Endodermal cell (in vitro differentiated cells): ENCODE results near the gene TSEN34. TPM values are rescaled to one million over a fixed set of nuclear protein-coding genes. Genes with fewer than 3 reads are reported as not detected.
"Not testable (repeated sequence)": the region's sequence is repeated elsewhere in the genome, so short reads cannot be mapped to it uniquely, and the experiment has no call there.

Experiments
- DNase-seq: peaks from one replicate; pipeline ENCODE4 v3.0.0-alpha.2; 2017
- H3K27ac ChIP-seq: 2 replicates; pipeline ENCODE4 v1.5.1; 2013; ENCODE audit warnings: mild to moderate bottlenecking, low read depth, low read length, moderate library complexity
- H3K27me3 ChIP-seq: 2 replicates; pipeline ENCODE4 v1.6.1; 2013; ENCODE audit warnings: mild to moderate bottlenecking, low read length, moderate library complexity; ENCODE audit not compliant: insufficient read depth, control insufficient read depth, poor library complexity, severe bottlenecking
- H3K36me3 ChIP-seq: 2 replicates; pipeline ENCODE4 v1.7.0; 2013; ENCODE audit warnings: mild to moderate bottlenecking, low read length, moderate library complexity; ENCODE audit not compliant: control insufficient read depth, insufficient read depth
- H3K4me1 ChIP-seq: one replicate; pipeline ENCODE4 v1.7.0; 2013; ENCODE audit warnings: low read length; ENCODE audit not compliant: control insufficient read depth, insufficient read depth
- H3K4me3 ChIP-seq: 2 replicates; pipeline ENCODE4 v1.5.1; 2013; ENCODE audit warnings: mild to moderate bottlenecking, low read length, moderate library complexity
- H3K9ac ChIP-seq: 2 replicates; pipeline ENCODE4 v1.6.1; 2013; ENCODE audit warnings: mild to moderate bottlenecking, low read length, moderate library complexity; ENCODE audit not compliant: poor library complexity, severe bottlenecking; ENCODE audit errors: extremely low read depth
- H3K9me3 ChIP-seq: 2 replicates; pipeline ENCODE4 v1.6.1; 2013; ENCODE audit warnings: mild to moderate bottlenecking, low read length, moderate library complexity; ENCODE audit not compliant: control insufficient read depth
- H3K27ac Mint-ChIP-seq: 2 replicates; pipeline ENCODE4 v1.8.0; 2020; ENCODE audit warnings: mixed read lengths
- H3K27me3 Mint-ChIP-seq: 2 replicates; pipeline ENCODE4 v1.8.0; 2021; ENCODE audit warnings: mild to moderate bottlenecking, mixed read lengths; ENCODE audit not compliant: insufficient read depth
- H3K36me3 Mint-ChIP-seq: 2 replicates; pipeline ENCODE4 v1.8.0; 2020; ENCODE audit warnings: low read depth, mixed read lengths
- H3K4me1 Mint-ChIP-seq: 2 replicates; pipeline ENCODE4 v1.8.0; 2020; ENCODE audit warnings: mixed read lengths
- H3K4me3 Mint-ChIP-seq: 2 replicates; pipeline ENCODE4 v1.8.0; 2020; ENCODE audit warnings: mild to moderate bottlenecking, moderate library complexity, mixed read lengths
- H3K9me3 Mint-ChIP-seq: 2 replicates; pipeline ENCODE4 v1.8.0; 2020; ENCODE audit warnings: mild to moderate bottlenecking, mixed read lengths
- CTCF ChIP-seq: fragments of 200-600 bp; sonication (generic); conservative IDR thresholded peaks from 2 replicates; pipeline ENCODE4 v1.5.0; 2021; ENCODE audit warnings: antibody characterized with exemption, mild to moderate bottlenecking
- WGBS, 2 experiments: methylation state at CpG; one replicate each; pipeline versions ENCODE4 v1.1.5 to v1.1.7; 2013; ENCODE audit warnings: missing lambda C conversion rate in 2 of 2, mixed read lengths in 1 of 2; ENCODE audit not compliant: insufficient coverage in 1 of 2, insufficient read length in 1 of 2; 5-methylcytosine and 5-hydroxymethylcytosine counted together
- total RNA-seq, 2 donors: library from RNA; stranded (reverse); fragmentation: NEBNext Ultra II Directional in 1 of 2; extraction: Animal tissue kit (Norgen Biotek cat#: 25700) in 1 of 2; gene quantifications; 2 replicates in 1 of 2; 3 replicates in 1 of 2; pipeline ENCODE4 v1.2.1, GENCODE V29; 2021

The TSEN34 gene
- total RNA-seq, 2 donors from 2014 or later: 26.0 to 27.5 TPM

- Histone ChIP-seq H3K9ac (peak overlapping the region; percentile 0), H3K27ac (peak overlapping the region; percentile 90), H3K9me3 (no peaks in the 10 kb centered on the region), H3K4me3 (no peak overlapping the region), H3K4me1 (no peaks in the 10 kb centered on the region), H3K27me3 (no peaks in the 10 kb centered on the region), H3K36me3 (peaks cover 46% of the 10 kb centered on the region)
- DNase-seq: no peak
- H3K4me3 Mint-ChIP-seq: no peak overlapping the region
- peak overlapping the region; percentile 48 for H3K27ac Mint-ChIP-seq
- no peaks in the 10 kb centered on the region for H3K4me1 Mint-ChIP-seq
- no peak for TF ChIP-seq CTCF
- 83 to 90% methylated on average over 8 to 10 of the region's 10 CpGs for WGBS, 2 experiments
- no peaks in the 10 kb centered on the region for H3K9me3 Mint-ChIP-seq
- no peaks in the 10 kb centered on the region for H3K27me3 Mint-ChIP-seq
- peaks cover 49% of the 10 kb centered on the region for H3K36me3 Mint-ChIP-seq
These were observed 11.8 kb upstream of the TSEN34 start for GRCh38 chr19:54179262-54179852.

- no peak overlapping the region for H3K4me3 ChIP-seq
- peaks cover 46% of the 10 kb centered on the region for H3K36me3 ChIP-seq
- no peaks in the 10 kb centered on the region for H3K4me1 ChIP-seq
- no peak overlapping the region for H3K4me3 Mint-ChIP-seq
- H3K4me1 Mint-ChIP-seq: no peaks in the 10 kb centered on the region
- peak; percentile 79 for TF ChIP-seq CTCF
- H3K9me3 ChIP-seq: no peaks in the 10 kb centered on the region
- peak; percentile 97 for DNase-seq
- H3K27ac Mint-ChIP-seq: peak overlapping the region; percentile 66
- H3K9ac ChIP-seq: peak overlapping the region; percentile 25
- no peaks in the 10 kb centered on the region for H3K27me3 ChIP-seq
- 34 to 52% methylated on average over 7 to 10 of the region's 10 CpGs for WGBS, 2 experiments
- H3K27me3 Mint-ChIP-seq: no peaks in the 10 kb centered on the region
- peaks cover 47% of the 10 kb centered on the region for H3K36me3 Mint-ChIP-seq
- H3K9me3 Mint-ChIP-seq: no peaks in the 10 kb centered on the region
- H3K27ac ChIP-seq: peak overlapping the region; percentile 90
These were observed 11.1 kb upstream of the TSEN34 start for GRCh38 chr19:54179921-54180461.

GRCh38 chr19:54180691-54181091 is 10.4 kb upstream of the TSEN34 start:
- Mint-ChIP-seq H3K27me3 (no peaks in the 10 kb centered on the region), H3K36me3 (peaks cover 46% of the 10 kb centered on the region), H3K4me1 (no peaks in the 10 kb centered on the region), H3K9me3 (no peaks in the 10 kb centered on the region), H3K4me3 (no peak overlapping the region), H3K27ac (no peak overlapping the region)
- TF ChIP-seq CTCF: no peak
- 93 to 94% methylated on average over 23 to 37 of the region's 37 CpGs for WGBS, 2 experiments
- Histone ChIP-seq H3K9me3 (no peaks in the 10 kb centered on the region), H3K4me3 (no peak overlapping the region), H3K27me3 (no peaks in the 10 kb centered on the region), H3K36me3 (peaks cover 42% of the 10 kb centered on the region), H3K4me1 (no peaks in the 10 kb centered on the region), H3K27ac (peak overlapping the region; percentile 90), H3K9ac (peak overlapping the region; percentile 25)
- DNase-seq: no peak

GRCh38 chr19:54181894-54182293 is 9.2 kb upstream of the TSEN34 start:
- not testable (repeated sequence) for H3K9me3 Mint-ChIP-seq, H3K4me3 Mint-ChIP-seq, H3K9me3 ChIP-seq, H3K27me3 ChIP-seq, H3K4me1 ChIP-seq, H3K27ac Mint-ChIP-seq, DNase-seq, H3K4me1 Mint-ChIP-seq, H3K27ac ChIP-seq, H3K9ac ChIP-seq, H3K4me3 ChIP-seq, H3K27me3 Mint-ChIP-seq
- WGBS, 2 experiments: 99 to 100% methylated on average over 1 to 3 of the region's 3 CpGs
- peaks cover 50% of the 10 kb centered on the region for H3K36me3 Mint-ChIP-seq
- H3K36me3 ChIP-seq: peaks cover 43% of the 10 kb centered on the region
